ENCODE data around the gene ACAD9.
"Not testable (repeated sequence)": the region's sequence is repeated elsewhere in the genome, so short reads cannot be mapped to it uniquely, and the experiment has no call there.

Gene ACAD9

GRCh38 chr3:128923576-128923975, 44.2 kb downstream of the ACAD9 start:
- no peak overlapping the region for H3K4me3 ChIP-seq (ENCODE audit: low read depth, low read length)
- no peak for TF ChIP-seq CTCF (IDR thresholded peaks at IDR 0.05; ENCODE audit: control insufficient read depth, extremely low read depth, insufficient read depth)
- no peak for DNase-seq (ENCODE audit: low read depth)

GRCh38 chr3:128923986-128924385, 44.6 kb downstream of the ACAD9 start:
- DNase-seq (ENCODE audit: low read depth); H3K4me3 ChIP-seq (ENCODE audit: low read depth, low read length): not testable (repeated sequence)

- DNase-seq (ENCODE audit: low read depth) = no peak
- no peak for TF ChIP-seq CTCF (IDR thresholded peaks at IDR 0.05; ENCODE audit: control insufficient read depth, extremely low read depth, insufficient read depth)
These were observed 49.9 kb downstream of the ACAD9 start for GRCh38 chr3:128929364-128929763.

GRCh38 chr3:128931046-128931445, 51.6 kb downstream of the ACAD9 start:
- no peak for DNase-seq (ENCODE audit: low read depth)
- no peak overlapping the region for H3K4me3 ChIP-seq (ENCODE audit: low read depth, low read length)
- no peak for TF ChIP-seq CTCF (IDR thresholded peaks at IDR 0.05; ENCODE audit: control insufficient read depth, extremely low read depth, insufficient read depth)

More at GRCh38 chr3:128929364-128929763, 49.9 kb downstream of the ACAD9 start:
- no peak overlapping the region for H3K4me3 ChIP-seq (ENCODE audit: low read depth, low read length)

GRCh38 chr3:128932516-128933212, 53.2 kb downstream of the ACAD9 start:
- TF ChIP-seq CTCF (IDR thresholded peaks at IDR 0.05; ENCODE audit: control insufficient read depth, extremely low read depth, insufficient read depth) = no peak
- H3K4me3 ChIP-seq (ENCODE audit: low read depth, low read length) = no peak overlapping the region
- DNase-seq (ENCODE audit: low read depth) = no peak

GRCh38 chr3:128933213-128933921, 53.9 kb downstream of the ACAD9 start:
- TF ChIP-seq CTCF (IDR thresholded peaks at IDR 0.05; ENCODE audit: control insufficient read depth, extremely low read depth, insufficient read depth) = no peak
- no peak overlapping the region for H3K4me3 ChIP-seq (ENCODE audit: low read depth, low read length)
- no peak for DNase-seq (ENCODE audit: low read depth)

GRCh38 chr3:128933922-128934253, 54.5 kb downstream of the ACAD9 start:
- no peak for TF ChIP-seq CTCF (IDR thresholded peaks at IDR 0.05; ENCODE audit: control insufficient read depth, extremely low read depth, insufficient read depth)
- DNase-seq (ENCODE audit: low read depth) = no peak
- no peak overlapping the region for H3K4me3 ChIP-seq (ENCODE audit: low read depth, low read length)

Data from LNCaP clone FGC (cell line).